Activated T-cell treated with anti-CD3 and anti-CD28 coated beads, Interleukin-2, amount 50 U/mL, for 4 hours (primary cell): Measurements from ENCODE around the gene GPR32. TPM values are rescaled to one million over a fixed set of nuclear protein-coding genes. Genes with fewer than 3 reads are reported as not detected.
"Not testable (repeated sequence)": the region's sequence is repeated elsewhere in the genome, so short reads cannot be mapped to it uniquely, and the experiment has no call there.

Experiments
- ATAC-seq, 2 donors: fragments of 200-7000 bp; cut with Tn5 transposase; one replicate each; pipeline ENCODE4 v1.10.0; 2021
- DNase-seq: peaks from one replicate; pipeline ENCODE4 v3.0.0-alpha.2; 2020
- H3K27me3 Mint-ChIP-seq: one replicate; pipeline ENCODE4 v1.8.0; 2021; ENCODE audit warnings: low read depth, mixed read lengths
- H3K36me3 Mint-ChIP-seq: one replicate; pipeline ENCODE4 v1.8.0; 2022; ENCODE audit warnings: mixed read lengths; ENCODE audit not compliant: insufficient read depth
- H3K4me1 Mint-ChIP-seq: one replicate; pipeline ENCODE4 v1.8.0; 2021; ENCODE audit warnings: low read depth, mixed read lengths
- H3K4me3 Mint-ChIP-seq: one replicate; pipeline ENCODE4 v1.8.0; 2021; ENCODE audit warnings: mild to moderate bottlenecking, moderate library complexity, mixed read lengths
- H3K9me3 Mint-ChIP-seq: one replicate; pipeline ENCODE4 v1.8.0; 2021; ENCODE audit warnings: mixed read lengths
- total RNA-seq, 3 donors: library from RNA; stranded (reverse); gene quantifications; one replicate each; pipeline ENCODE4 v1.2.1, GENCODE V29; 2021

The GPR32 gene
- total RNA-seq, 3 donors from 2014 or later, result not detected

DNA sequence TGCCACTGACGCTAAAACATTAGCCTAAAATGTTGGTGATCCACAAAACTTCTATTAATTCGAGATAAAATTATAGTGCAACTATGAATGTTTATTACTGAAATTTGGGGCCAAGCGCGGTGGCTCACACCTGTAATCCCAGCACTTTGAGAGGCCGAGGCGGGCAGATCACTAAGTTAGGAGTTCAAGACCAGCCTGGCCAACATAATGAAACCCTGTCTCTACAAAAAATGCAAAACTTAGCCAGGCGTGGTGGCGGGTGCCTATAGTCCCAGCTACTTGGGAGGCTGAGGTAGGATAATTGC lies 13.5 kb downstream of the GPR32 start:
- H3K4me3 Mint-ChIP-seq, H3K4me1 Mint-ChIP-seq, H3K9me3 Mint-ChIP-seq, DNase-seq, ATAC-seq, H3K36me3 Mint-ChIP-seq: not testable (repeated sequence)
- peaks cover 40% of the 10 kb centered on the region for H3K27me3 Mint-ChIP-seq

DNA sequence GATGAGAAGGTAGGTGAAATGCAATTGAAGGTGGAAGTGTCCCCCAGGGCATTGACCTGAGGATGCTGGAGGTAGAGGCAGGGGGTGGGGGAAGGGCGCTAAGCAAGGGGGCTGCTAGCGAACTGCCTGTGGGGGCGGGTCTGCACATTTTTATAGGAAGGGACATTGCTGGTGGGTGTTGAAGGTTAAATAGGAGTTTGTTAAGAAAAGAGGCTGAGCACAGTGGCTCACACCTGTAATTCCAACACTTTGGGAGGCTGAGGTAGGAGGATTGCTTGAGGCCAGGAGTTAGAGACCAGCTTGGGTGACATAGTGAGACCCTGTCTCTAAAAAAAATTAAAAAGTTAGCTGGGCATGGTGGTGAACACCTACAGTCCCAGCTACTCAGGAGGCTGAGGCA lies 14.4 kb downstream of the GPR32 start:
- peaks cover 31% of the 10 kb centered on the region for H3K27me3 Mint-ChIP-seq
- DNase-seq, result no peak
- peaks cover 6% of the 10 kb centered on the region for H3K4me1 Mint-ChIP-seq
- ATAC-seq, result no peak
- H3K4me3 Mint-ChIP-seq, result no peak overlapping the region
- no peaks in the 10 kb centered on the region for H3K36me3 Mint-ChIP-seq
- no peaks in the 10 kb centered on the region for H3K9me3 Mint-ChIP-seq

DNA sequence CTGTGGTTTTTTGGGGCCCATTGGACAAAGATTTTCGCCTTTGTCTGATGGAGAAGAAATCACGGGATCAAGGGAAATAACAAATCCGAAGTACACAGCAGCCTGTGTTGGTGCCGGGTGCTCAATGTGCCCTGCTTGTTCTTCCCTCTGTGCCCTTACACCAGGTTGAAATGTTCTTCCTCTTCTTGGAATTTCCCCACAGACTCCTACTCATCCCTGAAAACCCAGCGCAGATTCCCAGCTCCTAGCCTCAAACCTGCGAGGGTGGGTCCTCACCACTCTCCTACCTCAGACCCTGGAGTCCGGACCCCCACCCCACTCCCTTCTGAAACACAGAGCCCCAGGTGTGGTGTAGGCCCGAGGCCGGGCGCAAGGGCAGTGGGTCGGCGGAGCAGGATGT lies 15.1 kb downstream of the GPR32 start:
- peaks cover 25% of the 10 kb centered on the region for H3K27me3 Mint-ChIP-seq
- H3K36me3 Mint-ChIP-seq, result no peaks in the 10 kb centered on the region
- ATAC-seq, result no peak
- no peaks in the 10 kb centered on the region for H3K9me3 Mint-ChIP-seq
- H3K4me1 Mint-ChIP-seq, result peaks cover 6% of the 10 kb centered on the region
- no peak overlapping the region for H3K4me3 Mint-ChIP-seq
- no peak for DNase-seq

DNA sequence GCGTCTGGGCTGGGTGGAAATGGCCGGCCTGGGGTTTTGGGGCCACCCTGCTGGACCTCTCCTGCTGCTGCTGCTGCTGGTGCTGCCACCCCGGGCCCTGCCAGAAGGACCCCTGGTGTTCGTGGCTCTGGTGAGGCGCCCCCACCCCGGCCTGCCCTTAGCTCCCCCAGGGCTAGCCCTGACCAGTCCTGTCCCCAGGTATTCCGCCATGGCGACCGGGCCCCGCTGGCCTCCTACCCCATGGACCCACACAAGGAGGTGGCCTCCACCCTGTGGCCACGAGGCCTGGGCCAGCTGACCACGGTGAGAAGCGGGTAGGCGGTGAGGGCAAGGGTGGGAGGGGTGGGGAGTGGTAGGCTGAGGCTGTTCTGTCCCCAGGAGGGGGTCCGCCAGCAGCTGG lies 20.1 kb downstream of the GPR32 start, which contains the start of gene ACP4:
Gene ACP4, plus strand, starts transcription at position 20 of the 400 bp plus-strand sequence. Its CDS starts 0 bp downstream, at position 20.
- Mint-ChIP-seq H3K4me1 (peaks cover 2% of the 10 kb centered on the region), H3K36me3 (no peaks in the 10 kb centered on the region), H3K27me3 (no peaks in the 10 kb centered on the region), H3K9me3 (no peaks in the 10 kb centered on the region), H3K4me3 (no peak within 1 kb of the TSS)
- DNase-seq (no peak), ATAC-seq (peak in 1 of 2 donors; percentile 1)

DNA sequence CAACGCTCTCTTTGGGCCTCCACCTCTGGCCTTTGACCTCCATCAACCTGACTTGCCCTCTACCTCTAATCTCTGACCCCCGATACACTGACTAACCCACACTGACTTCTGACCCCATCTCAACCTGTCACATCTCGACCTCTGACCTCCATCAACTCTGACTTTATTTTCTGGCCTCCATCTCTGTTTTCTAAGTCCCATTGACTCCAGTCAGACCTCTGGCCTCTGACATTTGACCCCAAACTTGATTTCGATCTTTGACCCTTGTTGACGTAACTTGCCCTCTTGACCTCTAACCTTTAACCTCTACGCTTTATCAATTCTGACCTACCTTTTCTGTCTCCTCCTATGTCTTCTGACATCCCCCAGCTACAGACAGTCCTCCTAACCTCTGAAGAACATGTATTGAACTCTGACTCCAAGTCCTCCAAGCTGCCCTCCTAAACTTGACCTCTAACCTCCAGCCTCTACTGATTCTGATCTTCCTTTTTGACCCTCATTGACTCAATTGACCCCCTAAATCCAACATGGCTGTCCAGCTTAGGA lies 20.7 kb downstream of the GPR32 start:
- Mint-ChIP-seq H3K27me3 (no peaks in the 10 kb centered on the region), H3K36me3 (peaks cover 2% of the 10 kb centered on the region), H3K4me3 (no peak overlapping the region), H3K4me1 (peaks cover 2% of the 10 kb centered on the region), H3K9me3 (no peaks in the 10 kb centered on the region)
- DNase-seq (no peak), ATAC-seq (no peak)

DNA sequence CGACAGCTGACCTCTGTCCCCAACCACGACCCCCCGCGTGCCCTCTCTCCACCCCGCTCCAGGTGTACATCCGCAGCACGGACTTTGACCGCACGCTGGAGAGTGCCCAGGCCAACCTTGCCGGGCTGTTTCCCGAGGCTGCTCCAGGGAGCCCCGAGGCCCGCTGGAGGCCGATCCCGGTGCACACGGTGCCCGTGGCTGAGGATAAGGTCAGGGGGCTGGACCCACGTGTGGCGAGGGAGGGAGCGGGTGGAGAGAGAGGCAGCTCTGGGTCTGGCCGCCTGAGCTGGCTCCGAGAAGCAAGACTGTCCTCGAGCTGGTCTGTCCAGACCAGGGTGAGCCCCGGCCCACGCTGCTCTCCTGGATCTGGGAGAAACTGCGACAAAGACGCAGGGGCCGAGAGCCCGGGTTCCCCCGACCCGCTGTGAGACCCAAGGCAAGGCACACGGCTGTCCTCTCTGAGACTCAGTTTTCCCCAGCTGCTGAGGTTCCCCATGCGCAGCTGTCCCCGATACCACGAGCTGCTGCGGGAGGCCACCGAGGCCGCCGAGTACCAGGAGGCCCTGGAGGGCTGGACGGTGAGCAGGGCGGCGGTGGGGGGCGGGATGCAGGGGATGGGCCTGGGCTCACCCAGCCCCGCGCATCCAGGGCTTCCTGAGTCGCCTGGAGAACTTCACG lies 21.5 kb downstream of the GPR32 start:
- no peak for DNase-seq
- no peaks in the 10 kb centered on the region for H3K9me3 Mint-ChIP-seq
- H3K27me3 Mint-ChIP-seq, result no peaks in the 10 kb centered on the region
- ATAC-seq, result no peak
- H3K36me3 Mint-ChIP-seq, result peaks cover 2% of the 10 kb centered on the region
- no peak overlapping the region for H3K4me3 Mint-ChIP-seq
- H3K4me1 Mint-ChIP-seq, result peaks cover 2% of the 10 kb centered on the region

DNA sequence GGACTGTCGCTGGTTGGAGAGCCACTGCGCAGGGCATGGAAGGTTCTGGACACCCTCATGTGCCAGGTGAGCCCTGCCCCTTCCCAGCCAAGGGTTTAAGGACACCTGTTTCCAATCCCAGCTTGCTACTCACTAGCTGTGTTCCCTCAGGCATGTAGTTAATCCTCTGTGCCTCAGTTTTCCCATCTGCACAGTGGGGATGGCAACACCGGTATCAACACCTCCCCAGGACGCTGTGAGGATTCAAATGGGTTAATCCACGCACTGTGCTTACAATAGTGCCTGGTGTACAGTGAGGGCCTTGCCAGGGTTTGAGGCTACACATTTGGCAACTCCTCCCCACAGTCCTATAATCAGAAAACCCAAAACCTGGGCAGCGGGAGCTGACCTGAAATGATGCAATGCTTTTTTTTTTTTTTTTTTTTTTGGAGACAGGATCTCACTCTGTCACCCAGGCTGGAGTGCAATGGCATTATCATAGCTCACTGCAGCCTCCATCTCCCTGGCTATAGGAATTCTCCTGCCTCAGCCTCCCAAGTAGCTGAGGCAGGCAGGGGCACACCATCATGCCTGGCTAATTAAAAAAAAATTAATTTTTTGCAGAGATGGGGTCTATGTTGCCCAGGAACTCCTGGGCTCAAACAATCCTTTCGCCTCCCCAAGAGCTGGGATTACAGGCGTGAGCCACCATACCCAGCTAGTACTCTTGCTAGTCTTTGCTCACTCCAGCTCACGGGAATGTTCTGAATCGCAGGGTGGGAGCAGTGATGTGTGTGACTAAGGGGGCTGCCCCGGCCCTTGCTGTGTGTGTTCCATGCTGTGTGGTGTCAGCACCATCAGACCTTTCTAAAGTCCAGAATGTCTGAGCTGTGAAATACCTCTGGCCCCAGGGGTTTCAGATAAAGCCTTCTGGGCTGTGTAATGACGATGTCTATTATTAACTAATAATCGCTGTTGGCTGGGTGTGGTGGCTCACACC lies 22.3 kb downstream of the GPR32 start:
- no peak overlapping the region for H3K4me3 Mint-ChIP-seq
- peaks cover 2% of the 10 kb centered on the region for H3K4me1 Mint-ChIP-seq
- peaks cover 2% of the 10 kb centered on the region for H3K36me3 Mint-ChIP-seq
- no peaks in the 10 kb centered on the region for H3K27me3 Mint-ChIP-seq
- H3K9me3 Mint-ChIP-seq, result no peaks in the 10 kb centered on the region
- ATAC-seq (no peak), DNase-seq (no peak)

DNA sequence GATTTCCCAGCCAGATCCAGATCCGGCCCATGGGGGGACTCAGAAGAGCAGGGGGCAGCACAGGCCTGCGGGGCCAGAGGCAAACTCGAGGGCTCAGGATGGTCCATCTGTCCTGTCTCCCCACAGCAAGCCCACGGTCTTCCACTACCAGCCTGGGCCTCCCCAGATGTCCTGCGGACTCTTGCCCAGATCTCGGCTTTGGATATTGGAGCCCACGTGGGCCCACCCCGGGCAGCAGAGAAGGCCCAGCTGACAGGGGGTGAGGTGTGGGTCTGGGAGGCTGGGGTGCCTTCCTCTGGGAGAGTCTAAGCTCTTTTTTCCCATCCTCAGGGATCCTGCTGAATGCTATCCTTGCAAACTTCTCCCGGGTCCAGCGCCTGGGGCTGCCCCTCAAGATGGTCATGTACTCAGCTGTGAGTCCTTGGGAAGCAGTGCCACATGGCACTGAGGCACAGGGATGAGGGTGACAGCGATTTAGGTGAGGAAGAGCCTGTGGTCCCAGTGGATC lies 23.3 kb downstream of the GPR32 start:
- Mint-ChIP-seq H3K9me3 (no peaks in the 10 kb centered on the region), H3K27me3 (no peaks in the 10 kb centered on the region), H3K4me3 (no peak overlapping the region), H3K4me1 (peaks cover 2% of the 10 kb centered on the region), H3K36me3 (peaks cover 7% of the 10 kb centered on the region)
- DNase-seq, result no peak
- ATAC-seq, result no peak

DNA sequence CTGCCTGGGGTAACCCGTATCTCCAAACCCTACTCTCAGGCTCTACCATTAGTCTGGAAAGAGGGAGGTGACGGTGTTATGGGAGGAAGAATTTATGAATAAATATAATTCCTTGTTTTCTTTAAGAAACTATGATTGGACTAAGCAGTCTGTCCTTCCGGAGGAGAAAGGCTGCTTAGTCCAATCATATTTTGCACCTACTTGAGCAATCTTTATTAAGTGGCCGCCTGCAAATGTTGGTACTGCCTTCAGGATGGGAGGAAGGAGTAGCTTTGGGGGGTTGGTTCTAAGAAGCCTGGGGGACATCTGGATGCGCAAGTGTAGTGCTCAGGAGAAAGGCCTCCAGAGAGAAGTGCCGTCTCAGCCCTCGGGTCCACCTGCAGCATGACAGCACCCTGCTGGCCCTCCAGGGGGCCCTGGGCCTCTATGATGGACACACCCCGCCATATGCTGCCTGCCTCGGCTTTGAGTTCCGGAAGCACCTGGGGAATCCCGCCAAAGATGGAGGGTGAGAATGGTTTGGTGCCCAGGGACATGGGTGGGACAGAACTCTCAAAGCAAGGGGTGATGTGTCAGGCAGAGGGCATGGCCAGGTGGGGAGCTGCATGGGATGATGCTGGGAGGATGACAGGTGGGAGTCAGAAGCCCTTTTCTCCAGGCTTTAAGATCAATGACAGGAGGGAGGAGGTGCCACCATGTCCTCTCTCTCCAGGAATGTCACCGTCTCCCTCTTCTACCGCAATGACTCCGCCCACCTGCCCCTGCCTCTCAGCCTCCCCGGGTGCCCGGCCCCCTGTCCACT lies 24.0 kb downstream of the GPR32 start:
- H3K27me3 Mint-ChIP-seq, result no peaks in the 10 kb centered on the region
- H3K4me3 Mint-ChIP-seq, result no peak overlapping the region
- no peaks in the 10 kb centered on the region for H3K9me3 Mint-ChIP-seq
- no peak for DNase-seq
- H3K36me3 Mint-ChIP-seq, result peaks cover 7% of the 10 kb centered on the region
- H3K4me1 Mint-ChIP-seq, result peaks cover 2% of the 10 kb centered on the region
- peak; percentile 3 to 8 for ATAC-seq

DNA sequence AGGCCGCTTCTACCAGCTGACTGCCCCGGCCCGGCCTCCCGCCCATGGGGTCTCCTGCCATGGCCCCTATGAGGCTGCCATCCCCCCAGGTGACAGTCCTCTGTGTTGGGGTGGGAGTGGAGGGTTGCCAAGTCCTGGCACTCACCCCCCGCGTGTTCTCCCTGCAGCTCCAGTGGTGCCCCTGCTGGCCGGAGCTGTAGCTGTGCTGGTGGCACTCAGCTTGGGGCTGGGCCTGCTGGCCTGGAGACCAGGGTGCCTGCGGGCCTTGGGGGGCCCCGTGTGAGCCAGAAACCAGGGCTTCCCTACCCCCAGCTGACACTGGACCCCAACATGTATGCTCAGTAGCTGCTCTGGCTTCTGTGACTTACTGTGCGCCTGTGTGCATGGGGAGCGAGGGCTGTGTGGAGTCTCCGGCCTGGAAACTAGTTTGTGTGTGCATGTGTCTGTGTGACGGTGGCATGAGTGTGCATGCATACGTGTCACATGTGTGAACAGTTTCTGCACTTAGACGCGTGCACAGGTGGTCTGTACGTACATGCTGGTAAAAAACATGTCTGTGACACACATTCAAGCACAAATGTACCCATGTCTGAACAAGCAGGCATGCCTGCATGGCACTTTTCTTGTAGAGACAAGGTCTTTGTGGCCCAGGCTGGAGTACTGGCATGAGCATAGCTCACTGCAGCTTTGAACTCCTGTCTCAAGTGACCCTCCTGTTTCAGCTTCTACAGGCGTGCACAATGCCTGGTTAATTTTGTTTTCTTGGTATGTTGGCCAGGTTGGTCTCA lies 24.8 kb downstream of the GPR32 start:
- Mint-ChIP-seq H3K36me3 (peaks cover 8% of the 10 kb centered on the region), H3K4me1 (peaks cover 2% of the 10 kb centered on the region), H3K4me3 (no peak overlapping the region), H3K27me3 (no peaks in the 10 kb centered on the region), H3K9me3 (no peaks in the 10 kb centered on the region)
- no peak for DNase-seq
- peak; percentile 19 to 21 for ATAC-seq

DNA sequence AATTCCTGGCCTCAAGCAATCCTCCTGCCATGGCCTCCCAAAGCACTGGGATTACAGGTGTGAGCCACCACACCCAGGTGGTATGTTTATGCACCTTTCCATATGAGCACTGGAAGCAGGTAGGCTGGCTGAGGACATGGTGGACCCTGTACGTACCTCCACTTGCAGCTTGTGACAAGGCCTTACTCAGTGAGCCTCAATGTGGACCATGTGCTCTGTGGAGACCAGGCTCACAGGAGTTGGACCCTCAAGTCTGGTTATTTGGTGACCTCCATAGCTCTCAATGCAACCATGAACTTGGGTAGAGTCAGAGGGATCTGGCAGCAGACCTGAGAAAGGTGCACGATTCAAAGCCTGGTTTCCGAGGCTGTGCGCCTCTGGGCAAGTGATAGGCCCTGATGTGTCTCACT lies 25.4 kb downstream of the GPR32 start:
- Mint-ChIP-seq H3K4me1 (peaks cover 3% of the 10 kb centered on the region), H3K27me3 (no peaks in the 10 kb centered on the region), H3K4me3 (no peak overlapping the region), H3K36me3 (peaks cover 11% of the 10 kb centered on the region), H3K9me3 (no peaks in the 10 kb centered on the region)
- DNase-seq, result no peak
- no peak for ATAC-seq

DNA sequence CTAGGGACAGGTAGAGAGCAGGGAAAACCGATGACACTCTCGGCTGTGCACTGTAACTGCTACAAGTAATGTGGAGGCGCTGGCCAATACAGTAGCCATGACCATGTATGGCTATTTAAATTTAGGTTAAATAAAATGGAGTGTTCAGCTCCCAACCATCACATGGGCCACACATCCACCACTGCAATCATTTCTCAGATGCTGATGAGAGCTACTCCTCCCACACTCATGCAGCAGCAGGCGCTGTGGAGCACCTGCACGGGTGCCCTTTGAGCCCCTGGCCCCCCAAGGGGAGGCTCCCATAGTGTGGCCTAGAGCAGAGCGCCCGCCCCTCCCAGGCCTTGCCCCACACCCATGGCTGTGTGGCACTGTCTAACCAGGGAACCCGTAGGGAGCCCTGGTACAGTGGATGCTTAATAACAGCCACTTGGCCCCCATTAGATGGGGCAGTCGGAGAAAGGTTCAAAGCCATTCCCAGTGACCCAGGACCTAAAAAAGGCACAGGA lies 25.9 kb downstream of the GPR32 start:
- ATAC-seq (peak; percentile 8), DNase-seq (no peak)
- Mint-ChIP-seq H3K27me3 (no peaks in the 10 kb centered on the region), H3K36me3 (peaks cover 15% of the 10 kb centered on the region), H3K9me3 (no peaks in the 10 kb centered on the region), H3K4me1 (peaks cover 8% of the 10 kb centered on the region), H3K4me3 (no peak overlapping the region)
